HCT116 (cell line): ENCODE data around the gene ZNHIT3. TPM values are rescaled to one million over a fixed set of nuclear protein-coding genes. Genes with fewer than 3 reads are reported as not detected.

Experiments used
- ATAC-seq: fragments of 200-7000 bp; cut with Tn5 transposase; 2 replicates; pipeline ENCODE4 v1.9.1; 2020; ENCODE audit warnings: mild to moderate bottlenecking, moderate library complexity
- BruUV-seq: library from RNA; stranded (reverse); fragments of 400-500 nt; replicated peaks from 2 replicates; lab custom pipeline; 2021; lab: Mats Ljungman, UMichigan
- CTCF ChIA-PET: fragments of 300-600 bp; sonication (Branson Sonifier 250); formaldehyde crosslinking; loops from one replicate; lab custom pipeline; 2021; ENCODE audit warnings: antibody characterized with exemption; lab: Charles Lee
- POLR2A ChIA-PET: fragments of 300-600, 350-600 bp; sonication (Branson Sonifier 250); formaldehyde crosslinking; loops from one replicate; lab custom pipeline; 2021; ENCODE audit warnings: antibody characterized with exemption; lab: Charles Lee
- RAD21 ChIA-PET, 2 experiments: fragments of 300-600 bp; sonication (Branson Sonifier 250); formaldehyde crosslinking; loops; one replicate each; lab custom pipeline; 2023; ENCODE audit warnings: low total read pairs in 2 of 2; ENCODE audit not compliant: uncharacterized antibody in 2 of 2, unreplicated experiment in 2 of 2, low non-redundant PET in 1 of 2; lab: Charles Lee
- DNase-seq: peaks from one replicate; pipeline ENCODE4 v3.0.0-alpha.2; 2010; ENCODE audit warnings: low read depth, low spot score
- H2AFZ ChIP-seq: fragments of 200-600 bp; shearing (Covaris generic), sonication (generic); 2 replicates; pipeline ENCODE4 v1.6.1; 2017; ENCODE audit warnings: low read depth, mixed run types, mixed read lengths, antibody characterized with exemption, low read length; ENCODE audit not compliant: poor library complexity, severe bottlenecking
- H3K27ac ChIP-seq: 2 replicates; pipeline ENCODE4 v1.5.1; 2012; ENCODE audit warnings: low read depth, low read length
- H3K27me3 ChIP-seq: fragments of 200-600 bp; sonication (generic); 2 replicates; pipeline ENCODE4 v1.6.1; 2016; ENCODE audit warnings: mixed run types, low read length, mixed read lengths; ENCODE audit not compliant: insufficient read depth
- H3K36me3 ChIP-seq, 2 experiments: fragments of 200-500 bp in 1 of 2; fragments of 200-600 bp in 1 of 2; sonication (Bioruptor generic) in 1 of 2; sonication (generic) in 1 of 2; 2 replicates each; pipeline versions ENCODE4 v1.5.1 to v1.6.1; 2014 to 2016; ENCODE audit warnings: low read length in 2 of 2, inconsistent platforms in 1 of 2, mixed read lengths in 1 of 2, mixed run types in 1 of 2; ENCODE audit not compliant: insufficient read depth in 2 of 2, control insufficient read depth in 1 of 2
- H3K4me1 ChIP-seq, 2 experiments: fragments of 200-600 bp in 1 of 2; sonication (generic) in 1 of 2; 2 replicates each; pipeline versions ENCODE4 v1.5.1 to v1.6.1; 2012 to 2017; ENCODE audit warnings: low read length in 2 of 2, inconsistent platforms in 1 of 2, mild to moderate bottlenecking in 1 of 2, mixed read lengths in 1 of 2, mixed run types in 1 of 2, moderate library complexity in 1 of 2; ENCODE audit not compliant: insufficient read depth in 2 of 2, control insufficient read depth in 1 of 2
- H3K4me2 ChIP-seq: fragments of 200-600 bp; sonication (generic); 2 replicates; pipeline ENCODE4 v1.6.1; 2017; ENCODE audit warnings: mixed run types, low read length, mixed read lengths
- H3K4me3 ChIP-seq, 2 experiments: fragments of 200-600 bp in 1 of 2; sonication (generic) in 1 of 2; replicated peaks in 1 of 2; 2 replicates each; pipeline ENCODE4 v1.5.1; 2011 to 2016; ENCODE audit warnings: low read length in 2 of 2, control low read depth in 1 of 2, low read depth in 1 of 2, mild to moderate bottlenecking in 1 of 2, mixed read lengths in 1 of 2, mixed run types in 1 of 2
- H3K79me2 ChIP-seq: fragments of 200-600 bp; sonication (generic); 2 replicates; pipeline ENCODE4 v1.6.1; 2017; ENCODE audit warnings: mild to moderate bottlenecking, mixed run types, low read length, moderate library complexity, mixed read lengths; ENCODE audit not compliant: insufficient read depth
- H3K9ac ChIP-seq: fragments of 200-600 bp; sonication (generic); 2 replicates; pipeline ENCODE4 v1.6.1; 2016; ENCODE audit warnings: low read length, mixed read lengths
- H3K9me2 ChIP-seq: fragments of 200-600 bp; sonication (generic), shearing (Covaris generic); 2 replicates; pipeline ENCODE4 v1.6.1; 2017; ENCODE audit warnings: mixed run types, mild to moderate bottlenecking, moderate library complexity; ENCODE audit not compliant: insufficient read depth
- H3K9me3 ChIP-seq, 2 experiments: fragments of 200-500 bp in 1 of 2; fragments of 200-600 bp in 1 of 2; sonication (Bioruptor generic) in 1 of 2; sonication (generic) in 1 of 2; 2 replicates each; pipeline ENCODE4 v1.6.1; 2014 to 2017; ENCODE audit warnings: low read length in 2 of 2, mixed read lengths in 2 of 2, inconsistent platforms in 1 of 2, low read depth in 1 of 2, mild to moderate bottlenecking in 1 of 2, mixed run types in 1 of 2, moderate library complexity in 1 of 2; ENCODE audit not compliant: control insufficient read depth in 1 of 2, insufficient read depth in 1 of 2
- H4K20me1 ChIP-seq: fragments of 200-600 bp; sonication (generic), shearing (Covaris generic); 2 replicates; pipeline ENCODE4 v1.6.1; 2017; ENCODE audit warnings: mixed run types, mild to moderate bottlenecking, moderate library complexity; ENCODE audit not compliant: insufficient read depth
- CEBPB ChIP-seq: IDR thresholded peaks from 2 replicates; pipeline ENCODE4 v1.6.1; 2012; ENCODE audit warnings: low read depth
- CTCF ChIP-seq, 3 experiments: fragments of 200-600 bp in 1 of 3; sonication (generic) in 1 of 3; IDR thresholded peaks in 2 of 3; conservative IDR thresholded peaks in 1 of 3; 2 replicates each; pipeline ENCODE4 v1.5.1; 2012 to 2017; ENCODE audit warnings: low read depth in 2 of 3, low read length in 2 of 3, antibody characterized with exemption in 1 of 3, borderline replicate concordance in 1 of 3, control low read depth in 1 of 3, mild to moderate bottlenecking in 1 of 3, mixed read lengths in 1 of 3, mixed run types in 1 of 3, moderate library complexity in 1 of 3; ENCODE audit not compliant: insufficient read depth in 1 of 3
- EGR1 ChIP-seq: IDR thresholded peaks from 2 replicates; pipeline ENCODE4 v1.6.1; 2012; ENCODE audit warnings: low read depth
- ELF1 ChIP-seq: IDR thresholded peaks from 2 replicates; pipeline ENCODE4 v1.6.1; 2012; ENCODE audit warnings: low read depth, borderline replicate concordance
- EZH2 ChIP-seq: fragments of 200-600 bp; sonication (generic); IDR thresholded peaks from 2 replicates; pipeline ENCODE4 v1.6.1; 2017; ENCODE audit warnings: antibody characterized with exemption, mixed run types
- FOSL1 ChIP-seq: IDR thresholded peaks from 2 replicates; pipeline ENCODE4 v1.6.1; 2012; ENCODE audit warnings: low read depth
- JUND ChIP-seq: IDR thresholded peaks from 2 replicates; pipeline ENCODE4 v1.6.1; 2012
- MAX ChIP-seq: IDR thresholded peaks from 2 replicates; pipeline ENCODE4 v1.6.1; 2012
- POLR2A ChIP-seq: IDR thresholded peaks from 2 replicates; pipeline ENCODE4 v1.7.0; 2011; ENCODE audit warnings: borderline replicate concordance; ENCODE audit not compliant: insufficient read depth, insufficient read length; ENCODE audit errors: extremely low read depth
- POLR2AphosphoS5 ChIP-seq: IDR thresholded peaks from 2 replicates; pipeline ENCODE4 v1.6.1; 2011; ENCODE audit warnings: mild to moderate bottlenecking, low read depth, low read length, moderate library complexity
- REST ChIP-seq: IDR thresholded peaks from 2 replicates; pipeline ENCODE4 v1.6.1; 2012; ENCODE audit warnings: low read depth
- SIN3A ChIP-seq: IDR thresholded peaks from 2 replicates; pipeline ENCODE4 v1.6.1; 2012; ENCODE audit warnings: low read depth
- SP1 ChIP-seq: IDR thresholded peaks from 2 replicates; pipeline ENCODE4 v1.6.1; 2012; ENCODE audit warnings: low read depth
- SRF ChIP-seq: IDR thresholded peaks from 2 replicates; pipeline ENCODE4 v1.6.1; 2012; ENCODE audit warnings: low read depth
- TCF7L2 ChIP-seq: IDR thresholded peaks from 2 replicates; pipeline ENCODE4 v1.7.0; 2011; ENCODE audit warnings: borderline replicate concordance, inconsistent platforms; ENCODE audit not compliant: insufficient read depth, insufficient read length; ENCODE audit errors: extremely low read depth
- YY1 ChIP-seq: IDR thresholded peaks from 2 replicates; pipeline ENCODE4 v1.6.1; 2011; ENCODE audit warnings: low read length, low read depth, moderate library complexity, mild to moderate bottlenecking; ENCODE audit not compliant: insufficient replicate concordance; ENCODE audit errors: extremely low read depth
- ZBTB33 ChIP-seq: IDR thresholded peaks from 2 replicates; pipeline ENCODE4 v1.6.1; 2011; ENCODE audit warnings: mild to moderate bottlenecking, low read length, moderate library complexity; ENCODE audit not compliant: insufficient replicate concordance; ENCODE audit errors: extremely low read depth
- ZNF274 ChIP-seq: fragments of 200-500 bp; sonication (Bioruptor generic); IDR thresholded peaks from 2 replicates; pipeline ENCODE4 v1.6.1; 2014; ENCODE audit warnings: mild to moderate bottlenecking, low read depth, low read length, inconsistent platforms
- intact Hi-C: fragments of 100-400 bp; cut with micrococcal nuclease; formaldehyde crosslinking; loops from 2 replicates; pipeline ENCODE4 v1.10.0; 2022
- total RNA-seq: library from RNA; stranded (reverse); gene quantifications from one replicate; pipeline ENCODE4 v1.2.1, GENCODE V29; 2021; ENCODE audit not compliant: unreplicated experiment

The ZNHIT3 gene
- total RNA-seq, 1 experiment from 2014 or later, result 33.9 TPM

- no peak overlapping the region for H3K9ac ChIP-seq
- DNase-seq, result no peak
- no peak overlapping the region for H2AFZ ChIP-seq
- H4K20me1 ChIP-seq, result no peaks in the 10 kb centered on the region
- no peak overlapping the region for H3K27ac ChIP-seq
- no peak for ATAC-seq
- no peaks in the 10 kb centered on the region; a peak in 1 of 4 replicates for H3K36me3 ChIP-seq
- no peak overlapping the region for H3K4me3 ChIP-seq
- intact Hi-C loops, result no loop called here
- TF ChIP-seq SIN3A (no peak), REST (no peak), MAX (no peak), SRF (no peak), CTCF (IDR thresholded peaks at IDR 0.05 in 2 of 3, conservative IDR thresholded peaks at IDR 0.05 in 1 of 3; ENCODE audit: borderline replicate concordance in 1 of 3, insufficient read depth in 1 of 3, low read depth in 2 of 3, low read length in 2 of 3) (no peak), EGR1 (no peak), JUND (no peak), TCF7L2 (no peak), ZBTB33 (no peak), ZNF274 (no peak), POLR2A (no peak), CEBPB (no peak), EZH2 (no peak), ELF1 (no peak), FOSL1 (no peak), SP1 (no peak), POLR2AphosphoS5 (no peak), YY1 (no peak)
- POLR2A ChIA-PET, result no interaction called here
- no peaks in the 10 kb centered on the region for H3K79me2 ChIP-seq
- H3K27me3 ChIP-seq, result peaks cover 63% of the 10 kb centered on the region
- no peak overlapping the region for H3K4me2 ChIP-seq
- no peaks in the 10 kb centered on the region for H3K9me2 ChIP-seq
- CTCF ChIA-PET, result no interaction called here
- no peaks in the 10 kb centered on the region for H3K9me3 ChIP-seq
- RAD21 ChIA-PET, result no interaction called here
- H3K4me1 ChIP-seq, result no peaks in the 10 kb centered on the region
- no TSS peak for BruUV-seq
These were observed 17.4 kb upstream of the ZNHIT3 start for GRCh38 chr17:36468903-36469635.
